Left lung (tissue), 10 donors: ENCODE data around the gene SLC22A15. TPM values are rescaled to one million over a fixed set of nuclear protein-coding genes. Genes with fewer than 3 reads are reported as not detected.

Experiments used
- ATAC-seq: fragments of 200-7000 bp; cut with Tn5 transposase; one replicate; pipeline ENCODE4 v1.9.1; 2020; ENCODE audit warnings: moderate library complexity
- DNase-seq, 4 donors: peaks; one replicate each; pipeline ENCODE4 v3.0.0-alpha.2; 2013 to 2020
- H3K27ac ChIP-seq, 2 donors: fragments of 200-600 bp; sonication (generic) in 1 of 2; one replicate each; pipeline versions ENCODE4 v1.5.0 to v1.8.0; 2020 to 2021
- H3K27me3 ChIP-seq, 2 donors: fragments of 200-600 bp; sonication (generic) in 1 of 2; one replicate each; pipeline versions ENCODE4 v1.5.0 to v1.8.0; 2020 to 2021
- H3K36me3 ChIP-seq, 2 donors: fragments of 200-600 bp; sonication (generic) in 1 of 2; one replicate each; pipeline versions ENCODE4 v1.5.0 to v1.8.0; 2020 to 2021
- H3K4me1 ChIP-seq, 2 donors: fragments of 200-600 bp; one replicate each; pipeline ENCODE4 v1.8.0; 2021
- H3K4me3 ChIP-seq, 2 donors: fragments of 200-600 bp; sonication (generic) in 1 of 2; one replicate each; pipeline versions ENCODE4 v1.5.0 to v1.8.0; 2020 to 2021; ENCODE audit warnings: mild to moderate bottlenecking in 1 of 2
- H3K9me3 ChIP-seq, 2 donors: fragments of 200-600 bp; sonication (generic) in 1 of 2; one replicate each; pipeline versions ENCODE4 v1.5.0 to v1.8.0; 2020 to 2021
- CTCF ChIP-seq, 2 donors: fragments of 200-600 bp; sonication (generic) in 1 of 2; IDR thresholded peaks; one replicate each; pipeline versions ENCODE4 v1.5.0 to v1.8.0; 2021; ENCODE audit warnings: antibody characterized with exemption in 2 of 2
- intact Hi-C, 2 donors: fragments of 100-400 bp; cut with DNase I; formaldehyde crosslinking; loops; one replicate each; pipeline versions ENCODE4 v1.11.2 to v1.14.2; 2022
- polyA plus RNA-seq, 6 donors: library from polyadenylated mRNA; unstranded; fragments of 120-200 nt; gene quantifications; one replicate each; pipeline ENCODE4 v1.2.1, GENCODE V29; 2013; ENCODE audit not compliant: insufficient read length in 6 of 6
- total RNA-seq, 2 donors: library from RNA; stranded (reverse); fragmentation: NEBNext Ultra II Directional; extraction: Animal tissue kit (Norgen Biotek cat#: 25700); gene quantifications; one replicate each; pipeline ENCODE4 v1.2.1, GENCODE V29; 2021
- donor health status: DM: no; HTN: yes; CAD: no.
- donor health status: DM: no; HTN: no; CAD: no.

The SLC22A15 gene
- total and polyA plus RNA-seq, 8 donors = 3.2 to 23.0 (median 4.0) TPM

DNA sequence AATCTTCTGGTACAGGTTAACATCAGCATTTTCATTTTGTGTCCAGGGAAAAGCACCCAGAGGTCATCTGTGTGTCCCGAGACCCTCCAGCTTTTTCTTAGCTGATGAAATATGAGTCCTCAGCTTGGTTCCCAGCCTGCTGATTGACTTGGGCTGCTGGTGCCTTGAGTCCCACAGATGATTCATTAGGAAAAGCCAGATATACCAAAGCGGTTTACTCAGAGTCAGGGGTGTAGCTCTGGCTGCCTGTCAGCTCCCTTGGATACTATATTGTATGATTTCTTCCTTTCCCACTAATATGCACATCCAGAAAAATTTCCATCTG, 91.2 kb downstream of the SLC22A15 start:
- no peak for TF ChIP-seq CTCF (IDR thresholded peaks at IDR 0.05)
- intact Hi-C loops = no loop called here
- ATAC-seq (peak; percentile 55), DNase-seq (no peak)
- Histone ChIP-seq H3K4me1 (no peaks in the 10 kb centered on the region), H3K27me3 (no peaks in the 10 kb centered on the region), H3K9me3 (no peaks in the 10 kb centered on the region), H3K4me3 (no peak overlapping the region), H3K27ac (peak overlapping the region in 1 of 2 donors; percentile 64), H3K36me3 (peaks cover 0 to 82% of the 10 kb centered on the region in 2 donors)

- Histone ChIP-seq H3K9me3 (no peaks in the 10 kb centered on the region), H3K27ac (no peak overlapping the region), H3K4me1 (no peaks in the 10 kb centered on the region), H3K4me3 (no peak overlapping the region), H3K27me3 (no peaks in the 10 kb centered on the region), H3K36me3 (peaks cover 0 to 33% of the 10 kb centered on the region in 2 donors)
- ATAC-seq (no peak), DNase-seq (no peak)
- intact Hi-C loops = no loop called here
- no peak for TF ChIP-seq CTCF (IDR thresholded peaks at IDR 0.05)
These were observed 99.3 kb downstream of the SLC22A15 start for GRCh38 chr1:116075575-116075974.

DNA sequence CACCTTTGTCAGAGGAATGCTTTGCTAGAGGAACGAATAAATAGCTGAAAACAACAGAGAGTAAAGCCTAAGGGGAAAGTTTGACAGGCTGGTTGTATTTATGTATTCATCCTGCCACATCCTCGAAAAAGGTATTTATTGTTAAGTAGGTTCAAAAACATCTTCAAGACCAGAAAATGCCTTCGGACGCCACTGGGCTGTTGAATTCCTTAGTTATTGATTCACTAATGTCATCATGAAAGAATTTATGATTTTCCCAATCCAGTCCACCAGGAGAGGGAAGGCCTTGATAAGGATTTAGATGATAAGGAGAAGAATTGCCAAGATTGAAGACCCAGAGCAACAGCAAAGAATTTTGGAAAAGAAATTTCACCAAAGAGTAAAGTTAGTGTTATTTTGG, 99.7 kb downstream of the SLC22A15 start:
- no peak for ATAC-seq
- peaks cover 0 to 29% of the 10 kb centered on the region in 2 donors for H3K36me3 ChIP-seq
- no peak for TF ChIP-seq CTCF (IDR thresholded peaks at IDR 0.05)
- H3K4me1 ChIP-seq = no peaks in the 10 kb centered on the region
- no peaks in the 10 kb centered on the region for H3K27me3 ChIP-seq
- H3K9me3 ChIP-seq = no peaks in the 10 kb centered on the region
- intact Hi-C loops = no loop called here
- DNase-seq = no peak
- no peak overlapping the region for H3K4me3 ChIP-seq
- no peak overlapping the region for H3K27ac ChIP-seq

GRCh38 chr1:116076831-116077230, 100.5 kb downstream of the SLC22A15 start:
- Histone ChIP-seq H3K36me3 (peaks cover 0 to 20% of the 10 kb centered on the region in 2 donors), H3K9me3 (no peaks in the 10 kb centered on the region), H3K4me1 (no peaks in the 10 kb centered on the region), H3K27ac (no peak overlapping the region), H3K4me3 (no peak overlapping the region), H3K27me3 (no peaks in the 10 kb centered on the region)
- no peak for DNase-seq
- no peak for TF ChIP-seq CTCF (IDR thresholded peaks at IDR 0.05)
- no peak for ATAC-seq
- intact Hi-C loops = no loop called here

GRCh38 chr1:116078699-116079223, 102.4 kb downstream of the SLC22A15 start:
- Histone ChIP-seq H3K27ac (no peak overlapping the region), H3K9me3 (no peaks in the 10 kb centered on the region), H3K36me3 (peaks cover 0 to 21% of the 10 kb centered on the region in 2 donors), H3K4me3 (no peak overlapping the region), H3K4me1 (no peaks in the 10 kb centered on the region), H3K27me3 (no peaks in the 10 kb centered on the region)
- DNase-seq (no peak), ATAC-seq (no peak)
- TF ChIP-seq CTCF (IDR thresholded peaks at IDR 0.05) = no peak
- intact Hi-C loops = no loop called here
